Pancreas (tissue), 10 donors: Measurements from ENCODE around the gene CUX1. TPM values are rescaled to one million over a fixed set of nuclear protein-coding genes. Genes with fewer than 3 reads are reported as not detected.

ENCODE experiments used
- ATAC-seq, 4 donors: fragments of 200-7000 bp; cut with Tn5 transposase; one replicate each; pipeline versions ENCODE4 v1.8.0 to v1.9.1; 2020; ENCODE audit warnings: mild to moderate bottlenecking in 4 of 4, moderate library complexity in 4 of 4
- DNase-seq, 6 donors: peaks; one replicate each; pipeline ENCODE4 v3.0.0-alpha.2; 2020
- FAIRE-seq: peaks from 2 replicates; lab custom pipeline; 2012; peaks lifted over from hg19 to GRCh38; lab: Jason Lieb, UNC
- H3K27ac ChIP-seq, 4 donors: fragments of 200-600 bp; sonication (generic); 1 replicate in 3 of 4; 2 replicates in 1 of 4; pipeline versions ENCODE4 v1.5.0 to v1.8.0; 2020
- H3K27me3 ChIP-seq, 4 donors: fragments of 200-600 bp; one replicate each; pipeline ENCODE4 v1.8.0; 2021
- H3K36me3 ChIP-seq, 3 donors: fragments of 200-600 bp; sonication (generic) in 1 of 3; one replicate each; pipeline versions ENCODE4 v1.5.0 to v1.8.0; 2020 to 2021
- H3K4me1 ChIP-seq, 3 donors: fragments of 200-600 bp; one replicate each; pipeline ENCODE4 v1.8.0; 2021
- H3K4me3 ChIP-seq, 4 donors: fragments of 200-600 bp; sonication (generic) in 2 of 4; one replicate each; pipeline versions ENCODE4 v1.5.0 to v1.8.0; 2020 to 2021
- H3K9me3 ChIP-seq, 4 donors: fragments of 200-600 bp; one replicate each; pipeline ENCODE4 v1.8.0; 2021
- WGBS, 2 donors: extraction: QIAGEN DNeasy Blood & Tissue Kit; methylation state at CpG; one replicate each; pipeline ENCODE4 v1.1.7; 2013; 5-methylcytosine and 5-hydroxymethylcytosine counted together
- intact Hi-C, 3 donors: fragments of 100-400 bp; cut with DNase I; formaldehyde crosslinking; loops; one replicate each; pipeline versions ENCODE4 v1.11.1 to v1.14.2; 2022
- polyA plus RNA-seq, 2 donors: library from polyadenylated mRNA; stranded (reverse); fragments of 200-250 nt; gene quantifications; one replicate each; pipeline ENCODE4 v1.2.3, GENCODE V29; 2013
- total RNA-seq, 6 donors: library from RNA; stranded (reverse); fragmentation: NEBNext Ultra II Directional in 4 of 6; extraction: Animal tissue kit (Norgen Biotek cat#: 25700) in 4 of 6; gene quantifications; one replicate each; pipeline versions ENCODE4 v1.2.1 to v1.2.4, GENCODE V29; 2021 to 2023
- TF ChIP-seq, protein P1 (sequence below), 4 donors: fragments of 200-600 bp; sonication (generic) in 3 of 4; IDR thresholded peaks; one replicate each; pipeline versions ENCODE4 v1.5.0 to v1.8.0; 2021; ENCODE audit warnings: antibody characterized with exemption in 4 of 4
- donor health status: healthy with polysubstance abuse.
- donor health status: DM: no; HTN: no; CAD: no; lungs with moderate emphysema.
- donor health status: DM: no; HTN: no; CAD: no.
- donor health status: control.
- donor health status: control.
- donor health status: Bipolar disorder and iron deficiency.
- donor health status: DM: yes; HTN: yes; CAD: no.
- donor health status: DM: no; HTN: no; CAD: no.
- donor health status: DM: no; HTN: no; CAD: no.
- donor health status: DM: yes; HTN: yes; CAD: no.

Gene CUX1
- total and polyA plus RNA-seq, 8 donors = 18.9 to 61.2 (median 45.1) TPM

- DNase-seq (no peak), FAIRE-seq (no peak)
- 88 to 89% methylated on average over 11 of the region's 11 CpGs for WGBS, 2 donors
Measured at GRCh38 chr7:102061354-102061945, 244.0 kb downstream of the CUX1 start.

DNA sequence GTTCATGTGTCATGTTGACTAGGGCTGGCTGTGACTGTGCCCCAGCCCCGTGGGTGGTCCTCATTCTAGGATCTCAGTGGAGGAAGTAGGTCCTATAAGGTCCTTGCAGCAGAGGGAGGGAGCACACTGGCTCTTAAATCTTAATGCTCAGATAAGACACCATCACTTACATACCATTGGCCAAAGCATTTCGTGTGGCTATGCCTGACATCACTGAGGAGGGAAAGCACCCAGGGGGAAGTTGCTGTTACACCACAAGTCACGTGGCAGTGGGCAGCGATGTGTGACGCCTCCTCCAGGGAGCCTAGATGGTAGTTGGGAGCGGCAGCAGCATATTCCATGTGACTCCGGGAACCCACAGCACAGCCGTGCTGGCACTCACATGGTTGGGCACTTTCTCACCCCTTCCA lies 244.6 kb downstream of the CUX1 start:
- no peaks in the 10 kb centered on the region for H3K4me1 ChIP-seq
- FAIRE-seq = no peak
- intact Hi-C loops = no loop called here
- WGBS, 2 donors = 91 to 96% methylated on average over 8 of the region's 8 CpGs
- peak in 1 of 6 donors; percentile 38 for DNase-seq
- no peaks in the 10 kb centered on the region for H3K27me3 ChIP-seq
- peak in 2 of 4 donors; percentile 31 to 65 for ATAC-seq
- no peaks in the 10 kb centered on the region for H3K36me3 ChIP-seq
- H3K9me3 ChIP-seq = no peaks in the 10 kb centered on the region
- H3K4me3 ChIP-seq = no peak overlapping the region
- TF ChIP-seq, protein P1, sequence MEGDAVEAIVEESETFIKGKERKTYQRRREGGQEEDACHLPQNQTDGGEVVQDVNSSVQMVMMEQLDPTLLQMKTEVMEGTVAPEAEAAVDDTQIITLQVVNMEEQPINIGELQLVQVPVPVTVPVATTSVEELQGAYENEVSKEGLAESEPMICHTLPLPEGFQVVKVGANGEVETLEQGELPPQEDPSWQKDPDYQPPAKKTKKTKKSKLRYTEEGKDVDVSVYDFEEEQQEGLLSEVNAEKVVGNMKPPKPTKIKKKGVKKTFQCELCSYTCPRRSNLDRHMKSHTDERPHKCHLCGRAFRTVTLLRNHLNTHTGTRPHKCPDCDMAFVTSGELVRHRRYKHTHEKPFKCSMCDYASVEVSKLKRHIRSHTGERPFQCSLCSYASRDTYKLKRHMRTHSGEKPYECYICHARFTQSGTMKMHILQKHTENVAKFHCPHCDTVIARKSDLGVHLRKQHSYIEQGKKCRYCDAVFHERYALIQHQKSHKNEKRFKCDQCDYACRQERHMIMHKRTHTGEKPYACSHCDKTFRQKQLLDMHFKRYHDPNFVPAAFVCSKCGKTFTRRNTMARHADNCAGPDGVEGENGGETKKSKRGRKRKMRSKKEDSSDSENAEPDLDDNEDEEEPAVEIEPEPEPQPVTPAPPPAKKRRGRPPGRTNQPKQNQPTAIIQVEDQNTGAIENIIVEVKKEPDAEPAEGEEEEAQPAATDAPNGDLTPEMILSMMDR (IDR thresholded peaks at IDR 0.05) = no peak
- H3K27ac ChIP-seq = no peak overlapping the region

More at GRCh38 chr7:102061354-102061945, 244.0 kb downstream of the CUX1 start:
- TF ChIP-seq, protein P1 (IDR thresholded peaks at IDR 0.05) = no peak
- Histone ChIP-seq H3K9me3 (no peaks in the 10 kb centered on the region), H3K27ac (no peak overlapping the region), H3K4me1 (no peaks in the 10 kb centered on the region), H3K27me3 (no peaks in the 10 kb centered on the region), H3K36me3 (no peaks in the 10 kb centered on the region), H3K4me3 (no peak overlapping the region)
- no peak for ATAC-seq
- intact Hi-C loops = no loop called here

- DNase-seq (no peak), FAIRE-seq (no peak), ATAC-seq (peak in 2 of 4 donors; percentile 31 to 53)
- intact Hi-C loops = no loop called here
- Histone ChIP-seq H3K9me3 (no peaks in the 10 kb centered on the region), H3K4me1 (no peaks in the 10 kb centered on the region), H3K27ac (no peak overlapping the region), H3K36me3 (no peaks in the 10 kb centered on the region), H3K4me3 (no peak overlapping the region), H3K27me3 (no peaks in the 10 kb centered on the region)
- WGBS, 2 donors = 67 to 70% methylated on average over 9 of the region's 9 CpGs
- TF ChIP-seq, protein P1 (IDR thresholded peaks at IDR 0.05) = no peak
Measured at GRCh38 chr7:102063690-102064180, 246.3 kb downstream of the CUX1 start.

DNA sequence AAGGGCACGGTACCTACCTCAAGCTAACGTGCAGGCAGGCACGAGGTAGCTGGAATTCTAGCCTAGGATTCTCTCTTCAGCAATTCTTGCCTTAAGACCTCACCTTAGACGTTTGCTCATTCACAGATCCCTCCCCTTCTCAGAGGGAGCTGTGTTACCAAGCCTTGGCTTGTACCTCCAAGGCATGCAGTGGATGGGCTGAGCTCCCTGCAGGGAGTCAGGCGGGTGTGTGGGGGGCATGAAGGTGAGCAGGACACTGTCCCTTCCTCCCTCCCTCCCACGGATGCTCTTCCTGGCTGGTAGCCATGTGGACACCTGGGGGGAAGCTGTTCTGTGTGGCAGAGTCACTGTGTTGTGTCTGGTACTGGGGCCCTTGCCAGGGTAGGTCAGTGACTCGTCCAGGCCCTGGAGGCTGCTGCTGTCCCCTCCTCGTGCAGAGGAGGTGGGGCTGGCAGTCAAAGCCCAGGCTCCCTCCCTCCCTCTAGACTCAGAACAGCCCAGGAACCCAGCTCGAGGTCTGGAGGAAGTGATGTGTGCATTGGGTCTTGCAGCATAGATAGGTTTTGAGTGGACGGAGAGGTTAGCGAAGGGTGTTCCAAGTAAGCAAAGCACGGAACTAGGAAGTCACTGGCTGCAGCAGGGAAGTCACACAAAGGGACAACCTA lies 247.1 kb downstream of the CUX1 start:
- WGBS, 2 donors = 76 to 80% methylated on average over 12 of the region's 12 CpGs
- H3K27me3 ChIP-seq = no peaks in the 10 kb centered on the region
- FAIRE-seq = no peak
- no peak for DNase-seq
- TF ChIP-seq, protein P1 (IDR thresholded peaks at IDR 0.05) = no peak
- intact Hi-C loops = no loop called here
- peak in 3 of 4 donors; percentile 49 to 70 (median 56) for ATAC-seq
- no peaks in the 10 kb centered on the region for H3K4me1 ChIP-seq
- no peaks in the 10 kb centered on the region for H3K9me3 ChIP-seq
- H3K27ac ChIP-seq = no peak overlapping the region
- no peaks in the 10 kb centered on the region for H3K36me3 ChIP-seq
- H3K4me3 ChIP-seq = no peak overlapping the region

GRCh38 chr7:102065226-102065625 lies 247.8 kb downstream of the CUX1 start:
- H3K27ac ChIP-seq = no peak overlapping the region
- no peak for FAIRE-seq
- H3K4me3 ChIP-seq = no peak overlapping the region
- TF ChIP-seq, protein P1 (IDR thresholded peaks at IDR 0.05) = no peak
- WGBS, 2 donors = 95 to 97% methylated on average over 6 of the region's 6 CpGs
- ATAC-seq = no peak
- intact Hi-C loops = no loop called here
- no peak for DNase-seq
- no peaks in the 10 kb centered on the region for H3K36me3 ChIP-seq
- H3K27me3 ChIP-seq = no peaks in the 10 kb centered on the region
- no peaks in the 10 kb centered on the region for H3K9me3 ChIP-seq
- no peaks in the 10 kb centered on the region for H3K4me1 ChIP-seq
